Stimulated activated CD4-positive, alpha-beta T cell treated with anti-CD3 and anti-CD28 coated beads, Interleukin-2, amount 100 ng/mL, for 48 hours (primary cell): Measurements from ENCODE around the gene TRAPPC14.
A peak's percentile ranks its signal among the peaks of the same experiment; 100 is the strongest.

Experiments
- DNase-seq, 2 donors: peaks; one replicate each; pipeline ENCODE4 v3.0.0-alpha.2; 2020

The TRAPPC14 gene

GRCh38 chr7:100122067-100122466 is 36.5 kb downstream of the TRAPPC14 start:
- DNase-seq: no peak

- DNase-seq: no peak
These were observed 37.8 kb downstream of the TRAPPC14 start for GRCh38 chr7:100120733-100121036.

- DNase-seq: peak; percentile 62 to 64
These were observed 38.4 kb downstream of the TRAPPC14 start for GRCh38 chr7:100119970-100120732.

- peak; percentile 92 to 94 for DNase-seq
These were observed 39.2 kb downstream of the TRAPPC14 start, which contains the start of the genes CNPY4 and TAF6 for GRCh38 chr7:100119072-100119969. Gene CNPY4, plus strand, starts transcription at chr7:100119634. Its CDS starts 111 bp downstream, at chr7:100119745. Gene TAF6, minus strand, starts transcription at chr7:100119358. Its CDS starts 5,149 bp downstream, at chr7:100114209.

- DNase-seq: no peak
These were observed 40.0 kb downstream of the TRAPPC14 start for GRCh38 chr7:100118388-100119071.

GRCh38 chr7:100115026-100115425 is 43.5 kb downstream of the TRAPPC14 start:
- no peak for DNase-seq

- DNase-seq: no peak
These were observed 46.6 kb downstream of the TRAPPC14 start for GRCh38 chr7:100111914-100112313.

GRCh38 chr7:100111156-100111555 is 47.4 kb downstream of the TRAPPC14 start:
- DNase-seq: no peak

GRCh38 chr7:100109521-100110163 is 48.9 kb downstream of the TRAPPC14 start:
- no peak for DNase-seq

- DNase-seq: no peak
These were observed 50.6 kb downstream of the TRAPPC14 start for GRCh38 chr7:100107890-100108289.

GRCh38 chr7:100107125-100107737 is 51.3 kb downstream of the TRAPPC14 start:
- no peak for DNase-seq

- no peak for DNase-seq
These were observed 51.9 kb downstream of the TRAPPC14 start for GRCh38 chr7:100106633-100107032.

- no peak for DNase-seq
These were observed 53.0 kb downstream of the TRAPPC14 start for GRCh38 chr7:100105534-100105933.
